IPS-20b (cell line): ENCODE measurements around the gene AGO1.
A peak's percentile ranks its signal among the peaks of the same experiment; 100 is the strongest.

Experiments used
- H3K27ac ChIP-seq: one replicate; pipeline ENCODE4 v1.5.1; 2013; ENCODE audit warnings: low read length
- H3K27me3 ChIP-seq: 2 replicates; pipeline ENCODE4 v1.6.1; 2013; ENCODE audit warnings: mild to moderate bottlenecking, low read length, inconsistent platforms; ENCODE audit not compliant: insufficient read depth
- H3K36me3 ChIP-seq: 2 replicates; pipeline ENCODE4 v1.6.1; 2013; ENCODE audit warnings: low read depth, mild to moderate bottlenecking, inconsistent platforms, low read length, moderate library complexity; ENCODE audit not compliant: insufficient read depth
- H3K4me1 ChIP-seq: 2 replicates; pipeline ENCODE4 v1.6.1; 2013; ENCODE audit warnings: mild to moderate bottlenecking, control low read depth, inconsistent platforms, low read length, moderate library complexity; ENCODE audit not compliant: insufficient read depth
- H3K4me3 ChIP-seq: 2 replicates; pipeline ENCODE4 v1.5.1; 2013; ENCODE audit warnings: mild to moderate bottlenecking, low read length, inconsistent platforms
- H3K9ac ChIP-seq: 2 replicates; pipeline ENCODE4 v1.6.1; 2013; ENCODE audit warnings: low read depth, mild to moderate bottlenecking, inconsistent platforms, low read length, moderate library complexity
- H3K9me3 ChIP-seq: 2 replicates; pipeline ENCODE4 v1.6.1; 2013; ENCODE audit warnings: mild to moderate bottlenecking, low read depth, low read length, inconsistent platforms; ENCODE audit not compliant: insufficient read depth

AGO1 gene

GRCh38 chr1:35882945-35883634, at the start of gene AGO1:
AGO1 (plus strand) TSS chr1:35883209; CDS start chr1:35883422, 213 bp downstream.
- H3K27me3 ChIP-seq, result no peaks in the 10 kb centered on the region
- no peaks in the 10 kb centered on the region for H3K9me3 ChIP-seq
- H3K9ac ChIP-seq, result peak within 1 kb of the TSS; percentile 99
- no peaks in the 10 kb centered on the region for H3K36me3 ChIP-seq
- H3K4me1 ChIP-seq, result peaks cover 38% of the 10 kb centered on the region
- peak within 1 kb of the TSS; percentile 95 for H3K27ac ChIP-seq
- H3K4me3 ChIP-seq, result peak within 1 kb of the TSS; percentile 99

GRCh38 chr1:35833395-35833794, 49.6 kb upstream of the AGO1 start:
- Histone ChIP-seq H3K27ac (no peak overlapping the region), H3K4me3 (no peak overlapping the region), H3K27me3 (no peaks in the 10 kb centered on the region), H3K9me3 (no peaks in the 10 kb centered on the region), H3K36me3 (peaks cover 45% of the 10 kb centered on the region), H3K4me1 (no peaks in the 10 kb centered on the region), H3K9ac (no peak overlapping the region)

DNA sequence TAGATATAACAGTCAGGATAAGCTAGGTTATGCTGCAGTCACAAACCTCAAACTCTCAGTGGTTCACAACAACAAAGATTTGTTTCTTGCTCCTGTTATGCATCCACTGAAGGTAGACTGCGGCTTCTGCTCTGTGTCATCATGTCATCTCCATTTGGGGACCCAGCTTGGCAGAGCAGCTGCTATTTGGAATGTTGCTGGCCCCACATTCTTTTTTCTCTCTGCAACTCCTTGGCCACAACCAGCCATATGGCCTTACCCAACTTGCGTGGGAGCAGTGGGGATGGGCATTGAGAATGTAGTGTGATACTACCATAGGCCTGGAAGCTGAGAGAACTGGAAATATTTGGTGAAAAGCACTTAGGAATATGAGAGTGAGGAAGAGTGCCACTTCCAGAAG, 48.8 kb upstream of the AGO1 start:
- H3K27me3 ChIP-seq, result no peaks in the 10 kb centered on the region
- no peak overlapping the region for H3K4me3 ChIP-seq
- no peak overlapping the region for H3K27ac ChIP-seq
- peaks cover 41% of the 10 kb centered on the region for H3K36me3 ChIP-seq
- no peaks in the 10 kb centered on the region for H3K9me3 ChIP-seq
- H3K9ac ChIP-seq, result no peak overlapping the region
- H3K4me1 ChIP-seq, result no peaks in the 10 kb centered on the region

DNA sequence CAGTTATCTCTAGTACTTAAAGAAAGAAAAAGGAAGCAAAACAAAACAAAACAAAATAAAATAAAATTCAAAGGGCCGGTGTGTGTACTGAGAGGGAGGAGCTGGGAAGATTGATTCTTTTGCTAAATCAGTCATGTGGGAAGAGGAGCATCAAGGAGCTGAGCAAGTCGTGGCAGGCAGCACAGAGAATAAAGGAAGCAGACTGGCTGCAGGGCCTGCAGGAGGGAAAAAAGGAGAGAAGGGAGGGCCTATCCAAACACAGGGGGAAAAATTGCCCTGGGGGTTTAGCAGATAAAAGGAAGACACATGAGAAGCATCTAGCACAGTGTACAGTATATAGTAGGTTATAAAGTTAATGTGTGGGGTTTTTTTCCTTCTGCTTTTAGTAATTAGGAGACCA, 47.6 kb upstream of the AGO1 start:
- no peaks in the 10 kb centered on the region for H3K27me3 ChIP-seq
- H3K9ac ChIP-seq, result no peak overlapping the region
- H3K27ac ChIP-seq, result no peak overlapping the region
- H3K9me3 ChIP-seq, result no peaks in the 10 kb centered on the region
- peaks cover 41% of the 10 kb centered on the region for H3K36me3 ChIP-seq
- no peak overlapping the region for H3K4me3 ChIP-seq
- no peaks in the 10 kb centered on the region for H3K4me1 ChIP-seq

DNA sequence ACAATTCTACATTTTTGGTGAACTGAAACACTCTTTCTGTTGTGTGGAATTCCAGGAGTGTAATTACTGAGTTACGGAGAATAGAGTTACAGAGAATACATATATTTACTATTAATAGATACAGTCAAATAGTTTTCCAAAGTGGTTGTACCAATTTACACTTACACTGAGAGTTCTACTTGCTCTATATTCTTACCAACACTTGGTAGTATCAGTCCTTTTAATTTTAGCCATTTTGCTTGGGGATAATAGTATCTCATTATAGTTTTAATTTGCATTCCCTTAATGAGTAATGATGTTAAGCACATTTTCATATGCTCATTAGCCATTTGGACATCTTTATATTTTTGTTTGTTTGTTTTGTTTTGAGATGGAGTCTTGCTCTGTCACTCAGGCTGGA, 46.3 kb upstream of the AGO1 start:
- Histone ChIP-seq H3K27me3 (no peaks in the 10 kb centered on the region), H3K36me3 (peaks cover 35% of the 10 kb centered on the region), H3K4me1 (no peaks in the 10 kb centered on the region), H3K9ac (no peak overlapping the region), H3K4me3 (no peak overlapping the region), H3K9me3 (no peaks in the 10 kb centered on the region), H3K27ac (no peak overlapping the region)

DNA sequence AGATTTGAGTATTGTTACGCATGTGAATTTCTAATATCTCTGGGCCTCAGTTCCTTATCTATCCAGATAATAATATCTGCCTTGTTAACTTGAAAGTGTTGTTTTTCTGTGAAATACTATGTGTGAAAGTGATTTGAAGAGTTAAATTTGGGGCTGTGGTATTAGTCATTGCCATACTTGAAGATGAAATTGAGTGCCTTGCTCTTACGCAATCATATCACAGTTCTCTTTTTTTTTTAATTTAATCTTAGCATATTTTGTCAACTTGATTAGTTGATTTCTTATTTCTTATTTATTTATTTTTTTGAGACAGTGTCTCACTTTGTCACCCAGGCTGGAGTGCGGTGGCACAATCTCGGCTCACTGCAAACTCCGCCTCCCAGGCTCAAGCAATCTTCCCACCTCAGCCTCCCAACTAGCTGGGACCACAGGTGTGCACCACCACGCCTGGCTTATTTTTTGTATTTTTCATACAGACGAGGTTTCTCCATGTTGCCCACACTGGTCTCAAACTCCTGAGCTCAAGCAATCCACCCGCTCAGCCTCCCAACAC, 44.2 kb upstream of the AGO1 start:
- H3K9ac ChIP-seq, result no peak overlapping the region
- no peak overlapping the region for H3K4me3 ChIP-seq
- no peak overlapping the region for H3K27ac ChIP-seq
- peaks cover 26% of the 10 kb centered on the region; the same call in 1 of the 2 replicates for H3K36me3 ChIP-seq
- H3K9me3 ChIP-seq, result no peaks in the 10 kb centered on the region
- H3K4me1 ChIP-seq, result no peaks in the 10 kb centered on the region
- H3K27me3 ChIP-seq, result no peaks in the 10 kb centered on the region

DNA sequence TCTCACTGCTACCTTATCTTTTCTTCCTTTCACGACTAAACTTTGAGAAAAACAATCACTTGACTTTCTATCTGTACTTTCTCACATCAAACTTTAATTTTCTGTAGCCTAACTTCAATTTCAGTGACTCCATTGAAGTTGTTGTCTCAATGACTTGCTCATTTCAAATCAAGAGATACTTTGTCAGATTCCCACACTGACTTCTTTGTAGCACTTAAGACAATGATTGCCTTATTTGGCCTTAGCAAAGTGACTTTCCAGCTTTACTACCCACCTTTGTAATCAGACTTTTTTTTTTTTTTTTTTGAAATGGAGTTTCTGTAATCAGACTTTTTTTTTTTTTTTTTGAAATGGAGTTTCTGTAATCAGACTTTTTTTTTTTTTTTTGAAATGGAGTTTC, 38.2 kb upstream of the AGO1 start:
- Histone ChIP-seq H3K9me3 (no peaks in the 10 kb centered on the region), H3K4me1 (no peaks in the 10 kb centered on the region; the same call in 1 of the 2 replicates), H3K27me3 (no peaks in the 10 kb centered on the region), H3K9ac (no peak overlapping the region), H3K4me3 (no peak overlapping the region), H3K36me3 (no peaks in the 10 kb centered on the region), H3K27ac (no peak overlapping the region)

DNA sequence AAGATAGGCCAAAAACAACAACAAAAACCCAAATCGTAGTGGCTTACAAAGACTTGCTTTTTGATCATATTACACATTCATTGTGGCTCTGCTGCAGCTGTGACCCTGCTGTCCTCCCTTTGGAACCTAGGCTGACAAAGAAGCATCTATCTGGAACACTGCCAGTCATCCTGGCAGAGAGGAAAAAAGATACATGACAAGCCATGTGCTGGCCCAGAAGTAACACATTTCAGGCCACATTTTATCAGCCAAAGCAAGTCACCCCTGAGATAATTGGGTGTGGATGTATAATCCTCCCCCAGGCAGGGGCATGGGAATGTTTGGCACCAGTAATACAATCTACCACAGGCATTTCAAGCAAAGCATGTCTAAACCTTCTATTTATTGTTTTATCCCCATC, 37.2 kb upstream of the AGO1 start:
- no peaks in the 10 kb centered on the region for H3K9me3 ChIP-seq
- no peak overlapping the region for H3K4me3 ChIP-seq
- H3K36me3 ChIP-seq, result peaks cover 1% of the 10 kb centered on the region
- no peaks in the 10 kb centered on the region for H3K27me3 ChIP-seq
- H3K27ac ChIP-seq, result no peak overlapping the region
- H3K4me1 ChIP-seq, result peaks cover 2% of the 10 kb centered on the region; the same call in 1 of the 2 replicates
- H3K9ac ChIP-seq, result no peak overlapping the region

DNA sequence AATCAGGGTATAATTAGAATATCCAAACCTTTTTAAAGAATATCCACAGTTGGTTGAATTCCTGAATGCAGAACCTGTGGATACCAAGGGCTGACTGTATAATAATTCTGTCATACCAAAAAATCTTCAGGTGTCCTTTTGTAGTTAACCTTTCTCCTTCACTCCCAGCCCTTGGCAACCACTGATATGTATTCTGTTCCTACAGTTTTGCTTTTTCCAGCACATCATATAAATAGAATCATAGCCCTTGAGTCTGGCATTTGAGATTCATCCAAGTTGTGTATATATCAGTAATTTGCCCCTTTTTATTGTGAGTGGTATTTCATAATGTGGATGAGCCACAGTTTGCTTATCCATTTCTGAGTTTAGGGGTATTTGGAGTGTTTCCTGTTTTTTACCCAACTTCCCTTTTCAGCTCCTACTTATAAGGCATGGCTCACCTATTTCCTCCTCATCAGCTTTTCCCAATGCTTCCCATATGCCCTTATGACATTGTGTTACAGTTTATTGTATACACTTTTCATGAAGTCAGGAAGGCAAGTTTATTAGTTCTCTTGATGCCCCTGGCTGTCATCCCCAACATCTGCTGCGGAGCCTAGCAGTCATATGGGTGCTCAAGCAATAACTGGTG, 35.0 kb upstream of the AGO1 start:
- Histone ChIP-seq H3K36me3 (peaks cover 16% of the 10 kb centered on the region), H3K9me3 (no peaks in the 10 kb centered on the region), H3K4me3 (no peak overlapping the region), H3K27me3 (no peaks in the 10 kb centered on the region), H3K27ac (no peak overlapping the region), H3K9ac (no peak overlapping the region), H3K4me1 (peaks cover 2% of the 10 kb centered on the region; the same call in 1 of the 2 replicates)

- Histone ChIP-seq H3K4me3 (no peak overlapping the region), H3K9ac (no peak overlapping the region), H3K4me1 (peaks cover 8% of the 10 kb centered on the region; the same call in 1 of the 2 replicates), H3K27me3 (no peaks in the 10 kb centered on the region), H3K9me3 (no peaks in the 10 kb centered on the region), H3K27ac (no peak overlapping the region), H3K36me3 (peaks cover 29% of the 10 kb centered on the region)
These were observed 33.0 kb upstream of the AGO1 start for GRCh38 chr1:35850051-35850450.

DNA sequence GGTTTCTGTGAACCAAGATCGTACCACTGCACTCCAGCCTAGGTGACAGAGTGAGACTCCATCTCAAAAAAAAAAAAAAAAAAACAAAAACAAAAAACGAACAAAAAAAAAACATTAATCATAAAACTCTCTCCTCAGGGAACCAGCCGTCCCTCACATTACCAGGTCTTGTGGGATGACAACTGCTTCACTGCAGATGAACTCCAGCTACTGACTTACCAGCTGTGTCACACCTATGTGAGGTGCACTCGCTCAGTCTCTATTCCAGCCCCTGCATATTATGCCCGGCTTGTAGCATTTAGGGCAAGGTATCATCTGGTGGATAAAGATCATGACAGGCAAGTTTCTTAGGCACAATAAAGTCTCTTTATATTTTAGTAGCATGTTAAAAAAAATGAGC, 32.3 kb upstream of the AGO1 start:
- Histone ChIP-seq H3K9ac (no peak overlapping the region), H3K4me1 (peaks cover 9% of the 10 kb centered on the region; the same call in 1 of the 2 replicates), H3K27ac (no peak overlapping the region), H3K9me3 (no peaks in the 10 kb centered on the region), H3K36me3 (peaks cover 29% of the 10 kb centered on the region), H3K4me3 (no peak overlapping the region), H3K27me3 (no peaks in the 10 kb centered on the region)
